WERI-Rb-1 (cell line): Measurements from ENCODE around the gene SSBP3.

ENCODE experiments used
- DNase-seq: peaks from one replicate; pipeline ENCODE4 v3.0.0-alpha.2; 2020
- H3K27ac ChIP-seq: fragments of 250-450 bp; sonication (Bioruptor Pico); 2 replicates; pipeline ENCODE4 v1.5.1; 2020; ENCODE audit warnings: mild to moderate bottlenecking, moderate library complexity
- H3K27me3 ChIP-seq: fragments of 250-450 bp; sonication (Bioruptor Pico); 2 replicates; pipeline ENCODE4 v1.5.1; 2021; ENCODE audit warnings: mild to moderate bottlenecking, low read depth, moderate library complexity; ENCODE audit not compliant: insufficient read depth, severe bottlenecking
- H3K36me3 ChIP-seq: fragments of 250-450 bp; sonication (Bioruptor Pico); 2 replicates; pipeline ENCODE4 v1.5.1; 2020; ENCODE audit warnings: mild to moderate bottlenecking, moderate library complexity
- H3K4me3 ChIP-seq: 2 replicates; pipeline ENCODE4 v1.5.1; 2011; ENCODE audit warnings: low read depth, mild to moderate bottlenecking, control low read depth, low read length
- H3K9me3 ChIP-seq: fragments of 250-450 bp; sonication (Bioruptor Pico); 2 replicates; pipeline ENCODE4 v1.5.1; 2021; ENCODE audit warnings: mild to moderate bottlenecking, moderate library complexity; ENCODE audit not compliant: severe bottlenecking
- TF ChIP-seq, protein P1 (sequence below): IDR thresholded peaks from 2 replicates; pipeline ENCODE4 v1.5.1; 2011; ENCODE audit warnings: low read depth, mild to moderate bottlenecking, control low read depth, inconsistent platforms, low read length

SSBP3 gene

GRCh38 chr1:54371038-54371941, 34.9 kb downstream of the SSBP3 start:
- no peaks in the 10 kb centered on the region for H3K9me3 ChIP-seq
- TF ChIP-seq, protein P1, sequence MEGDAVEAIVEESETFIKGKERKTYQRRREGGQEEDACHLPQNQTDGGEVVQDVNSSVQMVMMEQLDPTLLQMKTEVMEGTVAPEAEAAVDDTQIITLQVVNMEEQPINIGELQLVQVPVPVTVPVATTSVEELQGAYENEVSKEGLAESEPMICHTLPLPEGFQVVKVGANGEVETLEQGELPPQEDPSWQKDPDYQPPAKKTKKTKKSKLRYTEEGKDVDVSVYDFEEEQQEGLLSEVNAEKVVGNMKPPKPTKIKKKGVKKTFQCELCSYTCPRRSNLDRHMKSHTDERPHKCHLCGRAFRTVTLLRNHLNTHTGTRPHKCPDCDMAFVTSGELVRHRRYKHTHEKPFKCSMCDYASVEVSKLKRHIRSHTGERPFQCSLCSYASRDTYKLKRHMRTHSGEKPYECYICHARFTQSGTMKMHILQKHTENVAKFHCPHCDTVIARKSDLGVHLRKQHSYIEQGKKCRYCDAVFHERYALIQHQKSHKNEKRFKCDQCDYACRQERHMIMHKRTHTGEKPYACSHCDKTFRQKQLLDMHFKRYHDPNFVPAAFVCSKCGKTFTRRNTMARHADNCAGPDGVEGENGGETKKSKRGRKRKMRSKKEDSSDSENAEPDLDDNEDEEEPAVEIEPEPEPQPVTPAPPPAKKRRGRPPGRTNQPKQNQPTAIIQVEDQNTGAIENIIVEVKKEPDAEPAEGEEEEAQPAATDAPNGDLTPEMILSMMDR, result no peak
- H3K27ac ChIP-seq, result no peak overlapping the region
- H3K36me3 ChIP-seq, result peaks cover 85% of the 10 kb centered on the region
- no peaks in the 10 kb centered on the region for H3K27me3 ChIP-seq
- no peak for DNase-seq
- H3K4me3 ChIP-seq, result no peak overlapping the region

DNA sequence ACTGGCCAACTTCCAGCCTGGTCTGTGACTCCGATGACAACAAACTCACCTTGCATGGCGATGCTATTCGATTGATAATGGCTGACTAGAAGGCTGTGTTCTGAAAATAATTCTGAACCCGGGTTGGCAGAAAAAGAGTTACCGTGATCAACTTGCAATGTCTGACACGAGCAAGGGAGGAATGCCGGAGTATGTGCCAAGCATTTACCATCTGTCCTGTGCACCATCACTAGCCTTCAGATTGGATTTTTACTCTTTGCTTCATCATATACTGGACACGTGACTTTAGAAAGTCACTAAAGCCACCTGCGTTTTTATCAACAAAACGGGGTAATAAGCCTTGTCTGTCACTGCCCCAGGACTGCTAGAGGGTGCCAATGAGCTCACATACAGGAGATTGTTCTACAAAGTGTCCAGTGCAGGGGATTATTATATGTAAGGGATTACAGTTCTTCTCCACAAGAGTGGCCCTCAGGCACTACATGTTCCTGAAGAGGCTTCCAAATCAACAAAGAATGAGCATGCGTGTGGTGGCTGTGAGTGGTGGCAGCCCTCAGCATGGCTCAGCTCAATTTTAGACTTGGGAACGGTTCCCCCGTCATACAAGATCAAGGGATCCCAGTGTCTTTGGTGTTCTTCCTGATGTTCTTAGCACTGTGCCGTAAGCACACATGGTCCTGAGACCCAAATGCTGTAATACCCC, 35.8 kb downstream of the SSBP3 start:
- DNase-seq, result no peak
- H3K36me3 ChIP-seq, result peaks cover 88% of the 10 kb centered on the region
- no peak overlapping the region for H3K4me3 ChIP-seq
- no peaks in the 10 kb centered on the region for H3K9me3 ChIP-seq
- H3K27ac ChIP-seq, result no peak overlapping the region
- no peaks in the 10 kb centered on the region for H3K27me3 ChIP-seq
- TF ChIP-seq, protein P1, result no peak

DNA sequence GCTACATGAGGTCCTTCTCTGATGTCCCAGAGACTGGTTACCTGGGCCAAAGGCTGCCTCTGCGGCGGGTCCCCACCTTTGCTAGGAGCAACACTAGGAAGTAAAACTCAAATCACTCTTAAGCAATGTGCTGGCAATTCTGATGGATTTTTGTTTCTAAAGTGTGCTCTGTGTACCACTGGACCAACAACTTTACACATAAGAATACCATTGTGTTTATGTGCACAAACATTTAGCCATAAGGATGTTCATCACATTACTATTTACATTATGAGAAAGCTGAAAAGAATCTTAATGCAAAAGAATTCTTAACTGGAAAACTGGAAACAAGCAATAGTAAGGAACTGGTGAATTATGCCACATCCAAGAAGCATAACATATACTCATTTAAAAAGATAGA, 38.6 kb downstream of the SSBP3 start:
- Histone ChIP-seq H3K9me3 (no peaks in the 10 kb centered on the region), H3K27ac (no peak overlapping the region), H3K27me3 (no peaks in the 10 kb centered on the region), H3K4me3 (no peak overlapping the region), H3K36me3 (peaks cover 77% of the 10 kb centered on the region)
- TF ChIP-seq, protein P1, result no peak
- no peak for DNase-seq

GRCh38 chr1:54365847-54366246, 40.3 kb downstream of the SSBP3 start:
- Histone ChIP-seq H3K4me3 (no peak overlapping the region), H3K9me3 (no peaks in the 10 kb centered on the region), H3K27ac (no peak overlapping the region), H3K27me3 (no peaks in the 10 kb centered on the region), H3K36me3 (peaks cover 72% of the 10 kb centered on the region)
- no peak for DNase-seq
- TF ChIP-seq, protein P1, result no peak

- Histone ChIP-seq H3K27ac (no peak overlapping the region), H3K9me3 (no peaks in the 10 kb centered on the region), H3K27me3 (no peaks in the 10 kb centered on the region), H3K4me3 (no peak overlapping the region), H3K36me3 (peaks cover 70% of the 10 kb centered on the region)
- no peak for DNase-seq
- TF ChIP-seq, protein P1, result no peak
These were observed 40.8 kb downstream of the SSBP3 start for GRCh38 chr1:54365398-54365797.
